BLaER1 treated with 17β-estradiol and CSF1 and Interleukin-3, amounts not matched to agents 10 nM and 100 nM (cell line): ENCODE measurements around the gene MPL.
"Not testable (repeated sequence)": the region's sequence is repeated elsewhere in the genome, so short reads cannot be mapped to it uniquely, and the experiment has no call there.

Experiments used
- H3K27ac ChIP-seq, 11 experiments: shearing (Covaris generic); formaldehyde crosslinking; 2 replicates each; pipeline ENCODE4 v1.8.1; 2022
- H3K27me3 ChIP-seq, 11 experiments: shearing (Covaris generic); formaldehyde crosslinking; 2 replicates each; pipeline ENCODE4 v1.8.1; 2022
- H3K36me3 ChIP-seq, 11 experiments: shearing (Covaris generic); formaldehyde crosslinking; 2 replicates each; pipeline ENCODE4 v1.8.1; 2022
- H3K4me1 ChIP-seq, 10 experiments: shearing (Covaris generic); formaldehyde crosslinking; 2 replicates each; pipeline ENCODE4 v1.8.1; 2022
- H3K4me2 ChIP-seq, 11 experiments: shearing (Covaris generic); formaldehyde crosslinking; 2 replicates each; pipeline ENCODE4 v1.8.1; 2022
- H3K4me3 ChIP-seq, 10 experiments: shearing (Covaris generic); formaldehyde crosslinking; 2 replicates each; pipeline ENCODE4 v1.8.1; 2022
- H3K9ac ChIP-seq, 11 experiments: shearing (Covaris generic); formaldehyde crosslinking; 2 replicates each; pipeline ENCODE4 v1.8.1; 2022
- H3K9me3 ChIP-seq, 11 experiments: shearing (Covaris generic); formaldehyde crosslinking; replicated peaks in 1 of 11; 2 replicates each; pipeline ENCODE4 v1.8.1; 2022
- H4K20me1 ChIP-seq, 11 experiments: shearing (Covaris generic); formaldehyde crosslinking; 2 replicates each; pipeline ENCODE4 v1.8.1; 2022
- Cebpa-rat ChIP-seq, 11 experiments: shearing (Covaris generic); IDR thresholded peaks; 2 replicates each; pipeline ENCODE4 v1.8.1; 2022

Gene MPL

GRCh38 chr1:43368646-43369020, 31.0 kb downstream of the MPL start:
- peak overlapping the region; percentile 85 to 96 (median 93) for H3K9ac ChIP-seq
- no peaks in the 10 kb centered on the region for H3K9me3 ChIP-seq
- peak overlapping the region; percentile 80 to 92 (median 84) for H3K4me3 ChIP-seq
- H3K36me3 ChIP-seq = peaks cover 21 to 47% (median 28%) of the 10 kb centered on the region in 11 experiments
- peak overlapping the region; percentile 70 to 97 (median 88) for H3K27ac ChIP-seq
- peaks cover 27 to 71% (median 52%) of the 10 kb centered on the region in 10 experiments for H3K4me1 ChIP-seq
- peak overlapping the region; percentile 92 to 100 (median 99) for H3K4me2 ChIP-seq
- H4K20me1 ChIP-seq = peaks cover 5 to 37% (median 31%) of the 10 kb centered on the region in 11 experiments; a peak in 17 of 22 replicates
- no peaks in the 10 kb centered on the region for H3K27me3 ChIP-seq
- no peak for TF ChIP-seq Cebpa-rat (IDR thresholded peaks at IDR 0.05)

DNA sequence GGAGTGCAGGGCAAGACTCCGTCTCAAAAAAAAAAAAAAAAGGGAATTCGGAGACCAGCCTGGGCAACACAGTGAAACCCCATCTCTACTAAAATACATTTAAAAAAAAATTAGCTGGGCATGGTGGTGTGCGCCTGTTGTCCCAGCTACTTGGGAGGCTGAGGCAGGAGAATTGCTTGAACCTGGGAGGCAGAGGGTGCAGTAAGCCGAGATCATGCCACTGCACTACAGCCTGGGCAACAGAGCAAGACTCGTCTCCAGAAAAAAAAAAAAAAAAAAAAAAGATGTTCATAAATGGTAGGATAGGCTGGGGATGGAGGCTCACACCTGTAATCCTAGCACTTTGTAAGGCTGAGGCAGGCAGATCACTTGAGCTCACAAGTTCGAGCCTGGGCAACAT, 32.2 kb downstream of the MPL start:
- H3K9ac ChIP-seq = 0 out of 22 replicates have a peak overlapping the region, but pooled peaks of 1 of the 11 experiments have one; percentile 22
- H4K20me1 ChIP-seq = peaks cover 5 to 26% (median 22%) of the 10 kb centered on the region in 11 experiments; a peak in 15 of 22 replicates
- not testable (repeated sequence) for H3K27me3 ChIP-seq, H3K4me3 ChIP-seq, H3K9me3 ChIP-seq, H3K27ac ChIP-seq
- peak overlapping the region in 6 of 11 experiments; percentile 9 to 100 (median 68); a peak in 8 of 22 replicates for H3K4me2 ChIP-seq
- peaks cover 9 to 35% (median 16%) of the 10 kb centered on the region in 11 experiments for H3K36me3 ChIP-seq
- H3K4me1 ChIP-seq = peaks cover 27 to 65% (median 42%) of the 10 kb centered on the region in 10 experiments

GRCh38 chr1:43370564-43370963, 32.9 kb downstream of the MPL start:
- H3K27me3 ChIP-seq = no peaks in the 10 kb centered on the region
- H3K4me1 ChIP-seq = peaks cover 23 to 59% (median 35%) of the 10 kb centered on the region in 10 experiments
- TF ChIP-seq Cebpa-rat (IDR thresholded peaks at IDR 0.05) = no peak
- H4K20me1 ChIP-seq = peaks cover 5 to 18% (median 15%) of the 10 kb centered on the region in 11 experiments; a peak in 15 of 22 replicates
- H3K27ac ChIP-seq = no peak overlapping the region
- no peak overlapping the region for H3K9ac ChIP-seq
- no peak overlapping the region for H3K4me3 ChIP-seq
- no peaks in the 10 kb centered on the region for H3K9me3 ChIP-seq
- H3K4me2 ChIP-seq = peak overlapping the region in 2 of 11 experiments; percentile 20 to 100; a peak in 1 of 22 replicates
- H3K36me3 ChIP-seq = peaks cover 2 to 32% (median 8%) of the 10 kb centered on the region in 11 experiments; a peak in 21 of 22 replicates

- Histone ChIP-seq H3K4me3 (no peak overlapping the region), H3K4me1 (peaks cover 8 to 53% (median 20%) of the 10 kb centered on the region in 10 experiments), H3K9ac (no peak overlapping the region), H3K27me3 (no peaks in the 10 kb centered on the region), H3K4me2 (no peak overlapping the region), H3K27ac (no peak overlapping the region), H3K36me3 (peaks cover 0 to 37% (median 6%) of the 10 kb centered on the region in 11 experiments; a peak in 7 of 22 replicates), H3K9me3 (no peaks in the 10 kb centered on the region), H4K20me1 (peaks cover 0 to 4% (median 0%) of the 10 kb centered on the region in 11 experiments; a peak in 4 of 22 replicates)
- no peak for TF ChIP-seq Cebpa-rat (IDR thresholded peaks at IDR 0.05)
These were observed 34.6 kb downstream of the MPL start for GRCh38 chr1:43372172-43372571.

GRCh38 chr1:43373066-43373940, 35.7 kb downstream of the MPL start:
- peak overlapping the region in 5 of 11 experiments; percentile 36 to 59 (median 55); a peak in 10 of 22 replicates for H3K4me2 ChIP-seq
- no peak overlapping the region for H3K9ac ChIP-seq

DNA sequence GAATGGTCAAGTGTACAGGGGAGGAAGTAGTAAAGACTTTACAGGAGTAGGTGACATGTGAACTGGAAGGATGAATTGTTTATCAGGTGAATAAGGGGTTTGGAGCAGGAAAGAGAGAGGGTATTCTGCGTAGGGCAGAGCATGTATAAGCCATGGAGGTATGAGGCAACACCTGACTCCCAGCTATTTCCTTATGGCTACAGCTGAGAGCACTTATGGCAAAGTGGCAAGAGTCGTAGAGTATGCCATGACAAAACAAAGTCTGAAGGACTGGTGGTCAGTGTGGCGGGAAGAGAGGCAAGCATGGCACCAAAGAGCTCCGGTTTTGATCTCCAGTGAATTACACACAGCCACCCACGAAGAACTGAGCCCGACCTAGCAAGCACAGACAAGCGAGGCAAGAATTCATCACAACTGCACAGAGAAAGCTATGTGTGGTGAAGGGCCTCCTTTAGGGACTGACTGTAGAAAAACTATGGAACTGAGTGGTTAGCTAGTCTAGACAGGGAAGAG, 39.2 kb downstream of the MPL start:
- Histone ChIP-seq H3K9me3 (no peaks in the 10 kb centered on the region), H3K4me2 (no peak overlapping the region), H3K4me3 (no peak overlapping the region), H3K36me3 (peaks cover 0 to 58% (median 12%) of the 10 kb centered on the region in 11 experiments; a peak in 13 of 22 replicates), H3K9ac (no peak overlapping the region), H4K20me1 (peaks cover 0 to 4% (median 0%) of the 10 kb centered on the region in 11 experiments; a peak in 2 of 22 replicates), H3K4me1 (peaks cover 0 to 51% (median 15%) of the 10 kb centered on the region in 10 experiments; a peak in 16 of 20 replicates), H3K27ac (no peak overlapping the region), H3K27me3 (no peaks in the 10 kb centered on the region)
- TF ChIP-seq Cebpa-rat (IDR thresholded peaks at IDR 0.05) = no peak

More at GRCh38 chr1:43373066-43373940, 35.7 kb downstream of the MPL start:
- TF ChIP-seq Cebpa-rat (IDR thresholded peaks at IDR 0.05) = no peak
- Histone ChIP-seq H3K4me3 (no peak overlapping the region), H3K9me3 (no peaks in the 10 kb centered on the region), H3K27ac (peak overlapping the region in 2 of 11 experiments; percentile 4 to 15; a peak in 2 of 22 replicates), H4K20me1 (peaks cover 0 to 4% (median 0%) of the 10 kb centered on the region in 11 experiments; a peak in 2 of 22 replicates), H3K27me3 (no peaks in the 10 kb centered on the region), H3K36me3 (peaks cover 0 to 48% (median 6%) of the 10 kb centered on the region in 11 experiments; a peak in 7 of 22 replicates), H3K4me1 (peaks cover 8 to 53% (median 20%) of the 10 kb centered on the region in 10 experiments)

DNA sequence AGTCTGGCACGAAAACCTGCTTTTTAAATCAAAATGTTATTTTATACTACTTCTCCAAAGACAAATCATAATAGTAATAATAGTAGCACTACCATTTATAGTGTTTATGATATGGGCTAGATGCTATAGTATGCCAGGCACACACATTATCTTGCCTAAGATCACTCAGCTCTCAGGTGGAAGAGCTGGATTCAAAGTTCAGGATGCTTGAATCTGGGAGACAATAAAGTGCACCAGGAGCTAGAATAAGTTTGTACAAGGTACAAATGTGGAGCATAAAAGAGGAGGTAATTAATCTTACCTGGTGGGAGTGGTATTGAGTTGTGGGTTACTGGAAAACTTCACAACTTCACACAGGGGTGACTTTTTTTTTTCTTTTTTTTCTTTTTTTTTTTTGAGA, 40.2 kb downstream of the MPL start:
- H3K4me1 ChIP-seq = peaks cover 0 to 57% (median 23%) of the 10 kb centered on the region in 10 experiments; a peak in 16 of 20 replicates
- H3K4me2 ChIP-seq = no peak overlapping the region
- H3K9ac ChIP-seq = no peak overlapping the region
- H3K27me3 ChIP-seq = no peaks in the 10 kb centered on the region
- no peak overlapping the region for H3K4me3 ChIP-seq
- no peaks in the 10 kb centered on the region for H4K20me1 ChIP-seq
- peaks cover 6 to 55% (median 18%) of the 10 kb centered on the region in 11 experiments for H3K36me3 ChIP-seq
- no peak overlapping the region for H3K27ac ChIP-seq
- H3K9me3 ChIP-seq = no peaks in the 10 kb centered on the region
- TF ChIP-seq Cebpa-rat (IDR thresholded peaks at IDR 0.05) = no peak

DNA sequence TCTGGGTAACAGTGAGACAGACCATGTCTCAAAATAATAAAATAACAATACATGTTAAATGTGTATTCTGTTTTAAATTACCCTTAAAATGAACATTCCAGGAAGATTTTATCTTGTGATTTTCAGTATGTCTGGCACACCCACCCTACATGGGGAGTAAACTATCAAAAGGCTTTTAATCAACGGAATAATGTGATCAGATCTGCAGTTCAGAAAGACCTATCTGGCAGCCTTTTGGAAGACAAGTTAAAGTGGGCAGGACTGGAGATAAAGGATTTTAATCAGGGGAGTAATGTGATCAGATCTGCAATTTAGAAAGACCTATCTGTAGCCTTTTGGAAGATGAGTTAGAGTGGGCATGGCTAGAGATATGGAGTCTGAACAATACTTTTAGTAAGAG, 41.9 kb downstream of the MPL start:
- TF ChIP-seq Cebpa-rat (IDR thresholded peaks at IDR 0.05) = no peak
- H3K4me2 ChIP-seq = no peak overlapping the region
- no peak overlapping the region for H3K4me3 ChIP-seq

More for the DNA sequence above, 41.9 kb downstream of the MPL start:
- Histone ChIP-seq H4K20me1 (no peaks in the 10 kb centered on the region), H3K9me3 (no peaks in the 10 kb centered on the region), H3K9ac (no peak overlapping the region), H3K4me1 (peaks cover 0 to 53% (median 18%) of the 10 kb centered on the region in 10 experiments; a peak in 16 of 20 replicates), H3K27ac (no peak overlapping the region), H3K27me3 (no peaks in the 10 kb centered on the region), H3K36me3 (peaks cover 22 to 71% (median 35%) of the 10 kb centered on the region in 11 experiments)
